Keratinocyte (primary cell): Measurements from ENCODE around the gene SON. TPM values are rescaled to one million over a fixed set of nuclear protein-coding genes. Genes with fewer than 3 reads are reported as not detected.

Source experiments
- DNase-seq: peaks from one replicate; pipeline ENCODE4 v3.0.0-alpha.2; 2011; ENCODE audit warnings: low read depth, missing footprints, low spot score
- FAIRE-seq: peaks from 2 replicates; lab custom pipeline; 2011; peaks lifted over from hg19 to GRCh38; lab: Jason Lieb, UNC
- H2AFZ ChIP-seq: 2 replicates; pipeline ENCODE4 v1.6.0; 2012; ENCODE audit warnings: low read length, control low read depth, inconsistent platforms; ENCODE audit not compliant: control insufficient read depth
- H3K27ac ChIP-seq: 2 replicates; pipeline ENCODE4 v1.5.1; 2011; ENCODE audit warnings: low read length; ENCODE audit not compliant: control insufficient read depth, insufficient read depth
- H3K27me3 ChIP-seq: 3 replicates; pipeline ENCODE4 v1.6.0; 2011; ENCODE audit warnings: low read length; ENCODE audit not compliant: control insufficient read depth, insufficient read depth; ENCODE audit errors: extremely low read depth
- H3K36me3 ChIP-seq, 2 experiments: 2 replicates in 1 of 2; 3 replicates in 1 of 2; pipeline ENCODE4 v1.5.1; 2011; ENCODE audit warnings: low read length in 2 of 2, mild to moderate bottlenecking in 1 of 2; ENCODE audit not compliant: control insufficient read depth in 2 of 2, insufficient read depth in 2 of 2; ENCODE audit errors: extremely low read depth in 1 of 2
- H3K4me1 ChIP-seq: 3 replicates; pipeline ENCODE4 v1.5.1; 2011; ENCODE audit warnings: low read length; ENCODE audit not compliant: control insufficient read depth, insufficient read depth; ENCODE audit errors: extremely low read depth
- H3K4me2 ChIP-seq: 3 replicates; pipeline ENCODE4 v1.6.0; 2011; ENCODE audit warnings: low read depth, low read length; ENCODE audit not compliant: control insufficient read depth, insufficient read depth; ENCODE audit errors: extremely low read depth
- H3K4me3 ChIP-seq, 3 experiments: fragments of 200-600 bp in 1 of 3; sonication (generic) in 1 of 3; 2 replicates in 2 of 3; 3 replicates in 1 of 3; pipeline ENCODE4 v1.5.1; 2011 to 2016; ENCODE audit warnings: low read length in 3 of 3, mild to moderate bottlenecking in 3 of 3, control low read depth in 2 of 3, inconsistent platforms in 1 of 3, low read depth in 1 of 3, mixed read lengths in 1 of 3, mixed run types in 1 of 3, moderate library complexity in 1 of 3; ENCODE audit not compliant: control insufficient read depth in 2 of 3, insufficient read depth in 2 of 3; ENCODE audit errors: extremely low read depth in 1 of 3
- H3K79me2 ChIP-seq: 2 replicates; pipeline ENCODE4 v1.6.0; 2012; ENCODE audit warnings: low read length; ENCODE audit not compliant: control insufficient read depth, insufficient read depth
- H3K9ac ChIP-seq: 3 replicates; pipeline ENCODE4 v1.6.0; 2011; ENCODE audit warnings: low read length; ENCODE audit not compliant: control insufficient read depth, insufficient read depth; ENCODE audit errors: extremely low read depth
- H3K9me1 ChIP-seq: 3 replicates; pipeline ENCODE4 v1.6.0; 2011; ENCODE audit warnings: low read length; ENCODE audit not compliant: control insufficient read depth, insufficient read depth; ENCODE audit errors: extremely low read depth
- H3K9me3 ChIP-seq: 2 replicates; pipeline ENCODE4 v1.5.1; 2012; ENCODE audit warnings: low read depth, low read length; ENCODE audit not compliant: control insufficient read depth
- H4K20me1 ChIP-seq: 3 replicates; pipeline ENCODE4 v1.6.0; 2011; ENCODE audit warnings: low read length; ENCODE audit not compliant: control insufficient read depth, insufficient read depth; ENCODE audit errors: extremely low read depth
- CTCF ChIP-seq, 3 experiments: IDR thresholded peaks in 1 of 3; conservative IDR thresholded peaks in 1 of 3; optimal IDR thresholded peaks in 1 of 3; 2 replicates in 2 of 3; 3 replicates in 1 of 3; pipeline versions ENCODE3 to v1.5.1; 2011; ENCODE audit warnings: low read length in 3 of 3, mild to moderate bottlenecking in 3 of 3, moderate library complexity in 2 of 3, control low read depth in 1 of 3, inconsistent platforms in 1 of 3; ENCODE audit not compliant: insufficient read depth in 2 of 3; ENCODE audit errors: extremely low read depth in 1 of 3
- EZH2 ChIP-seq: IDR thresholded peaks from one replicate; pipeline ENCODE4 v1.6.1; 2012; ENCODE audit warnings: inconsistent platforms, mild to moderate bottlenecking, low read length, moderate library complexity
- dilution Hi-C: fragments of 300-500 bp; cut with MboI; formaldehyde crosslinking; loops from one replicate; pipeline ENCODE4 v1.7.0; 2020; ENCODE audit warnings: low sequenced_read_pairs; ENCODE audit not compliant: extremely low pct_ligation_motif_present
- polyA plus RNA-seq, 5 experiments: library from polyadenylated mRNA; depleted of rRNA in 3 of 5; stranded (reverse) in 3 of 5; stranded (forward) in 1 of 5; unstranded in 1 of 5; fragments of >200 nt; gene quantifications; 1 replicate in 1 of 5; 2 replicates in 3 of 5; 3 replicates in 1 of 5; pipeline versions ENCODE4 v1.2.1 to v1.2.3, GENCODE V29; 2011 to 2012; ENCODE audit warnings: missing spikeins in 2 of 5, low read depth in 1 of 5, low replicate concordance in 1 of 5

SON gene
- polyA plus RNA-seq, 1 donor (not counting 4 experiments of a cell fraction or from before 2014, with no cell fraction given): 96.0 TPM

- Histone ChIP-seq H3K4me3 (no peak overlapping the region), H3K79me2 (no peaks in the 10 kb centered on the region), H4K20me1 (no peaks in the 10 kb centered on the region), H3K9me1 (no peaks in the 10 kb centered on the region), H2AFZ (no peak overlapping the region), H3K9me3 (no peaks in the 10 kb centered on the region), H3K27ac (no peak overlapping the region), H3K9ac (no peak overlapping the region), H3K4me1 (no peaks in the 10 kb centered on the region), H3K36me3 (peaks cover 9 to 16% of the 10 kb centered on the region in 2 experiments), H3K4me2 (no peak overlapping the region), H3K27me3 (no peaks in the 10 kb centered on the region)
- DNase-seq (no peak), FAIRE-seq (no peak)
- no peak for TF ChIP-seq CTCF (optimal IDR thresholded peaks at IDR 0.05 in 1 of 3, IDR thresholded peaks at IDR 0.05 in 1 of 3, conservative IDR thresholded peaks at IDR 0.05 in 1 of 3; ENCODE audit: extremely low read depth in 1 of 3, insufficient read depth in 2 of 3, low read length in 3 of 3)
- TF ChIP-seq EZH2: no peak
- dilution Hi-C loops: no loop called here
Measured at GRCh38 chr21:33598051-33598450, 55.2 kb downstream of the SON start.

DNA sequence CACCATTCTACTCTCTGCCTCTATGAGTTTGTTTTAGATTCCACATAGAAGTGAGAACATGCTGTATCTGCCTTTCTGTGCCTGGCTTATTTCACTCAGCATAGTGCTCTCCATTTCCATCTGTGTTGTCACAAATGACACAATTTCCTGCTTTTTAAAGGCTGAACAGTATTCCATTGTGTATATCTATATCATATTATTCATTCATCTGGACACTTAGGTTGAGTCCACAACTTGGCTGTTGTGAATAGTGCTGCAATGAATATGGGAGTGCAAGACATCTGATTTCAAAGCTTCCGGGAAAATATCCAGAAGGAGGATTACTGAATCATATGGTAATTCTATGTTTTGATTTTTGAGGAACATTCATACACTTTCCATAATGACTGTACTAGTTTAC lies 65.7 kb downstream of the SON start:
- no peak for DNase-seq
- Histone ChIP-seq H3K9me1 (no peaks in the 10 kb centered on the region), H3K4me1 (no peaks in the 10 kb centered on the region), H3K27ac (no peak overlapping the region), H3K79me2 (no peaks in the 10 kb centered on the region), H3K36me3 (peaks cover 0 to 6% of the 10 kb centered on the region in 2 experiments), H3K4me2 (no peak overlapping the region), H3K27me3 (no peaks in the 10 kb centered on the region), H3K4me3 (no peak overlapping the region), H4K20me1 (no peaks in the 10 kb centered on the region), H2AFZ (no peak overlapping the region), H3K9me3 (no peaks in the 10 kb centered on the region), H3K9ac (no peak overlapping the region)
- FAIRE-seq: no peak
- dilution Hi-C loops: no loop called here
- TF ChIP-seq CTCF (optimal IDR thresholded peaks at IDR 0.05 in 1 of 3, IDR thresholded peaks at IDR 0.05 in 1 of 3, conservative IDR thresholded peaks at IDR 0.05 in 1 of 3; ENCODE audit: extremely low read depth in 1 of 3, insufficient read depth in 2 of 3, low read length in 3 of 3): no peak
- no peak for TF ChIP-seq EZH2
